Brain microvascular endothelial cell (primary cell): ENCODE results near the gene SPATS2L.

Source experiments
- DNase-seq: peaks from one replicate; pipeline ENCODE4 v3.0.0-alpha.2; 2020
- H3K27ac ChIP-seq: fragments of 250-450 bp; sonication (Bioruptor Pico); 2 replicates; pipeline ENCODE4 v1.5.1; 2020; ENCODE audit warnings: mild to moderate bottlenecking, moderate library complexity
- H3K27me3 ChIP-seq: fragments of 250-450 bp; sonication (Bioruptor Pico); replicated peaks from 2 replicates; pipeline ENCODE4 v1.5.1; 2020; ENCODE audit warnings: mild to moderate bottlenecking
- H3K36me3 ChIP-seq: fragments of 250-450 bp; sonication (Bioruptor Pico); replicated peaks from 2 replicates; pipeline ENCODE4 v1.5.1; 2020; ENCODE audit warnings: mild to moderate bottlenecking
- H3K4me3 ChIP-seq: 2 replicates; pipeline ENCODE4 v1.5.1; 2011; ENCODE audit warnings: low read depth, mild to moderate bottlenecking, control low read depth, low read length, moderate library complexity
- in situ Hi-C: cut with HindIII; loops from 2 replicates; pipeline ENCODE4 v1.10.0; 2017; ENCODE audit warnings: low sequenced_read_pairs, low pct_ligation_motif_present
- TF ChIP-seq, protein P1 (sequence below): IDR thresholded peaks from 2 replicates; pipeline ENCODE4 v1.5.1; 2011; ENCODE audit warnings: low read depth, mild to moderate bottlenecking, moderate library complexity, low read length, control low read depth, inconsistent platforms; ENCODE audit errors: missing control alignments

SPATS2L gene

DNA sequence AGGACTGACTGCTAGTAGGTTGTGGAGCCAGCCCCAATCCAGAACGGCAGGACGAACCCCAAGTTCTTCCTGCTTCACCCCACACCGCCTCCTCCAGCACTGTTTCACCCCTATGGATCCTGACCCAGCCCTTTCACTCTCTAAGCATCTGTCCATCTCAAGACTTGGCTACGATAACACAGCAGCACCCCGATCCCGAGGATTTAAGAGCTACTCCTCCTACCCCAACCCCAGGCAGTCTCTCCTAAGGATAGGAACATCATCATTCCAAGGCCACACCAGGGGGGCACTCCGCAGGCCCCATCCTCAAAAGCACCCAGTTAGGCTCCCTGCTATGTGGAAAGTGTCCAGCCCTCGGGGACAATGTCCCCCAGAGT, 202.7 kb downstream of the SPATS2L start:
- Histone ChIP-seq H3K36me3 (no peaks in the 10 kb centered on the region), H3K27me3 (no peaks in the 10 kb centered on the region), H3K27ac (peak overlapping the region; percentile 51), H3K4me3 (peak overlapping the region; percentile 73)
- in situ Hi-C loops, result no loop called here
- DNase-seq, result no peak
- TF ChIP-seq, protein P1, sequence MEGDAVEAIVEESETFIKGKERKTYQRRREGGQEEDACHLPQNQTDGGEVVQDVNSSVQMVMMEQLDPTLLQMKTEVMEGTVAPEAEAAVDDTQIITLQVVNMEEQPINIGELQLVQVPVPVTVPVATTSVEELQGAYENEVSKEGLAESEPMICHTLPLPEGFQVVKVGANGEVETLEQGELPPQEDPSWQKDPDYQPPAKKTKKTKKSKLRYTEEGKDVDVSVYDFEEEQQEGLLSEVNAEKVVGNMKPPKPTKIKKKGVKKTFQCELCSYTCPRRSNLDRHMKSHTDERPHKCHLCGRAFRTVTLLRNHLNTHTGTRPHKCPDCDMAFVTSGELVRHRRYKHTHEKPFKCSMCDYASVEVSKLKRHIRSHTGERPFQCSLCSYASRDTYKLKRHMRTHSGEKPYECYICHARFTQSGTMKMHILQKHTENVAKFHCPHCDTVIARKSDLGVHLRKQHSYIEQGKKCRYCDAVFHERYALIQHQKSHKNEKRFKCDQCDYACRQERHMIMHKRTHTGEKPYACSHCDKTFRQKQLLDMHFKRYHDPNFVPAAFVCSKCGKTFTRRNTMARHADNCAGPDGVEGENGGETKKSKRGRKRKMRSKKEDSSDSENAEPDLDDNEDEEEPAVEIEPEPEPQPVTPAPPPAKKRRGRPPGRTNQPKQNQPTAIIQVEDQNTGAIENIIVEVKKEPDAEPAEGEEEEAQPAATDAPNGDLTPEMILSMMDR, result no peak

DNA sequence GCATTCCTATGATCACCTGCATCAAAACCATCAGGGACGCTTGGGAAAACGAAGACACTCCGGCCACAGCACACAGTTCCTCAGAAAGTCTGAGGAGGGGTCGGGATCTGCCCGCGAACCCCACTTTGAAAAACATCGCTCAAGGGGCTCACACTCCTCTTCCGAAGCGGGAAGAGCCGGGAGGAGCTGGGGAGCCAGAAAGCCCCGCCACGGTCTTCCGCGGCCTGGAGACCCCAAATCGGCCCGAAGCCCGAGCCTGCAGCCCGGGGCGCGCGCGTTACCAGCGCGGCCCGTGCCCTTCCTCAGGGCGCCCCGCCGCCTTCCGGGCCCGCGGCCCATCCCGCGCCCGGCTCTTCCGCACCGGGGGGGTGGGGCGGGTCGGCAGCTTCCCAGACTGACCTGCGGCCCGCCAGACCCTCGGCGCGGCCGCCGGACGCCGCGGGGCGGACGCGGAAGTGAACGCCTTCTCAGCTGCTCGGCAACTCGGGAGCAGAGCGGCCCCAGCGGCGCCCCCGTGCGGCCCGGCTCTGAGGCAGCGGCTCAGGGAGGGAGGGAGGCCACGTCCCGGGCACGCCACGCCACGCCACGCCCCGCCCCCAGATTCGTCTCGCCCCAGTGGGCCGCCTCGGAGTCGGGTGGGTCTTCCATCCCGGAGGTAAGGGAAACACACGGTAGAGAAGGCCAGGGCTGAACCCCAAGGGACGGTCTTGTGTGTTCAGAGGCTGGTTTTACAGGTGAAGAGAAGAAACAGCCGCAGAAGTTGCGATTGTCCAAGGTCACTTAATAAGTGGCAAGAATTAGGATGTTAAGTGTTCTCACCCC, 203.3 kb downstream of the SPATS2L start, which contains the start of gene KCTD18:
KCTD18 (minus strand) TSS at position 457 of the 822 bp plus-strand sequence. CDS start 3,052 bp downstream, outside the sequence.
- TF ChIP-seq, protein P1, result peak; percentile 67
- Histone ChIP-seq H3K4me3 (peak within 1 kb of the TSS; percentile 73), H3K27ac (peak within 1 kb of the TSS; percentile 51), H3K27me3 (no peaks in the 10 kb centered on the region), H3K36me3 (no peaks in the 10 kb centered on the region)
- DNase-seq, result peak; percentile 73
- in situ Hi-C loops, result no loop called here

DNA sequence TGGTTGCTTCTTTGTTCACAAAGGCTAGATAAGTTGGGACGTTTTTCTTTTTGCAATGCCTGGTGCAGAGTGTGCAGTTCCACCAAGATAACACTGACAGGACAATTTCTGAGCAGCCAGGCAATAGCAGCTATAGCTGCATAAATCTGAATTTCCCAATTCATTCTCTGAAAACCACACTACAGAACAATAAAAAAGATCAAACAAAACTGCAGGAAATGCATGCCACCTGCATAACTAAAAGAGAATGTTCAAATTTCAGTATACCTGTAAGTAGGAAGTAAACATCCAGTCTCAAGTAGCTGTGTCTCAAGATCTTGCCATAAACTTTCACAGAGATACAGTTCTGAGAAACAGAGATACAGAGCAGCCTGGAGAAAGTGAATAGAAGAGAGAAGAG, 208.7 kb downstream of the SPATS2L start:
- TF ChIP-seq, protein P1, result no peak
- Histone ChIP-seq H3K36me3 (no peaks in the 10 kb centered on the region), H3K27me3 (no peaks in the 10 kb centered on the region), H3K4me3 (no peak overlapping the region), H3K27ac (no peak overlapping the region)
- in situ Hi-C loops, result no loop called here
- no peak for DNase-seq

DNA sequence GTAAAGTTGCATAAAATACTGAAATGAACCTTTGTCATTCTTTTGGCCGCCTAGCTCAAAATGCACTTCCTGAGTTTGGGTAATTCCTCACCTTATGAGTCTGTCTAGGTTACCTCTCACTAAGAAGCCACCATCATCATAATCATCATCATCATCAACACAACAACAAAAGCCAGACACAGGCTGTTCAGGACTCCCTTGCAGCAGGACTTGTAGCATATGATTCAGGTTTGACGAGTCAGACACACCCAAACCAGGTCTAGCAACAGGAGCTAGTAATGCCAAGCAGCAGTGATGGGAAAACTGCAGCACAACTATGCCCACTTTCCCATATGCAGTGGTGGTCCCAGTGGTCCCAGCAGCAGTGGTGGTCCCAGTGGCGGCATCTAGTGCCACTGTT, 216.7 kb downstream of the SPATS2L start:
- Histone ChIP-seq H3K27me3 (no peaks in the 10 kb centered on the region), H3K27ac (no peak overlapping the region), H3K4me3 (no peak overlapping the region), H3K36me3 (no peaks in the 10 kb centered on the region)
- DNase-seq, result no peak
- TF ChIP-seq, protein P1, result no peak
- in situ Hi-C loops, result no loop called here

DNA sequence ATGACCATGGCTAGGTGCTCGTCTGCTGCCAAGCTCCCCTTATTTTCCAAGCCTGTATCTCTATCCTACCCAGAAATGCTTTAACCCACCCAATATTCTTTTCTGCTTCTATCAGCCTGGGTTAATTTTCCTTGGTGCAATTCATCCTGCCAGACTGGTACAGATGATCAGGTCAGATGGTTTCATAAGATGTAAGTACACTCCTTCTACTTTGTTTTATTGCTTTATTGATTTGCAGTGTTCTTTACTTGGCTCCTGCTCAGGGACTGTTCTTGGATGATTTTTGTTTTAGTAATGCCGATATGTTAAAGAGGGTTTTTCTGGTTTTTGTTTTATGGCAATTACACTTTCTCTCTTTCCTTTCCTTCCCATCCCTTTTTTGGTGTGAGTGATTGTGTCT, 217.1 kb downstream of the SPATS2L start:
- Histone ChIP-seq H3K4me3 (no peak overlapping the region), H3K27ac (no peak overlapping the region), H3K36me3 (no peaks in the 10 kb centered on the region), H3K27me3 (no peaks in the 10 kb centered on the region)
- in situ Hi-C loops, result no loop called here
- TF ChIP-seq, protein P1, result no peak
- no peak for DNase-seq

DNA sequence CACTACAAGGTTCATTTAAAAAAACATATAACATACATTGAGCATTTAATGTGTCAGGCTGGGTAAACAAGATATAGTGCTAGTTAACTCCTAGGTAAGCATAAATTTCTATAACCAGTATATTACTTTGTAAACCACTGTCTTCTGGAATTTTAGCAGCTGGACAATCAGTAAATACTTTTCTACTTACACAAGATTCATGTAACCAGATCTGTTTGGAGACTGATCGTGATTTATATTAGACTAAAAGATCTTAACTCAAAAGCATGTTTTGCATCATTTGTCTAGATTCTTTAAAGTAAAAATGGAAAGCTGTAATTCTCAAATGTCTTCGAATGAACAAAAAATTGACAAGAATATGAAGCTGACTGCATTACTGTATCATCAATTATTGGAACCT, 218.6 kb downstream of the SPATS2L start:
- in situ Hi-C loops, result no loop called here
- Histone ChIP-seq H3K36me3 (no peaks in the 10 kb centered on the region), H3K4me3 (no peak overlapping the region), H3K27ac (no peak overlapping the region), H3K27me3 (no peaks in the 10 kb centered on the region)
- TF ChIP-seq, protein P1, result no peak
- no peak for DNase-seq
